Stimulated activated CD4-positive, alpha-beta T cell treated with anti-CD3 and anti-CD28 coated beads, Interleukin-4, amount 100 ng/mL, for 24 hours (primary cell): ENCODE measurements around the gene GZMM.
A peak's percentile ranks its signal among the peaks of the same experiment; 100 is the strongest.

Experiments
- DNase-seq: peaks from one replicate; pipeline ENCODE4 v3.0.0-alpha.2; 2020

The GZMM gene

DNA sequence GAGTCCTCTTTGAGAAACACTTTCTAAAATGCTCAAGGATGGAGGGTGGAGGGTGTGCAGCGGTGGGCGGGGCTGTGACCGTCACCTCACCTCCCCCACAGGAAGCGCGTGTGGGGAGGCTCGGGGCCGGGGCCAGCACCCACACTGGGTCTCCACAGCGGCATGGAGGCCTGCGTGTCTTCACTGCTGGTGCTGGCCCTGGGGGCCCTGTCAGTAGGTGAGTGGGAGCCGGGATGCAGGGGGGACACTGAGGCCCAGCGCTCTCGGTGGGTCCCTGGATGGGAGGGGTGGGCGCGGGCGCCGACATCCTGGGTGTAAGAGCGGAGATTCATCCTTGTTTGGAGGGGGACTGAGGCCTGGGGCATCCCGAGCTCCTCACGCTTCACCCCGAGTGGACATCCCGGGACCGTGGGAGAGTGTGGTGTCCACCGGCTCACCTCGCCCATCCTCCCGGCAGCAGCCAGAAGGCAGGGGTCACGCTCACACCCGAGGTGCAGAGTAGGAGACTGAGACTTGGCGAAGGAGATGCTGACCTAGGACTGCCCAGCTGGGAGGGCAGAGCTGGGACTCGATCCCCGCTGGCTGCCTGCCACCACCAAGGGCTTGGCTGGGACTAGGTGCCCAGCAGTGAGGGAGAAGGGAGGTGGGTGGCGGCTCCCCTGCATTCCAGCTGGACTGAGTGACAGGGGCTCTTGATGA is at the start of gene GZMM:
GZMM (plus strand) TSS at position 144 of the 699 bp plus-strand sequence; CDS start at position 163, 19 bp downstream.
- DNase-seq = peak; percentile 73

GRCh38 chr19:494171-495080 is 49.4 kb upstream of the GZMM start:
- DNase-seq = no peak

DNA sequence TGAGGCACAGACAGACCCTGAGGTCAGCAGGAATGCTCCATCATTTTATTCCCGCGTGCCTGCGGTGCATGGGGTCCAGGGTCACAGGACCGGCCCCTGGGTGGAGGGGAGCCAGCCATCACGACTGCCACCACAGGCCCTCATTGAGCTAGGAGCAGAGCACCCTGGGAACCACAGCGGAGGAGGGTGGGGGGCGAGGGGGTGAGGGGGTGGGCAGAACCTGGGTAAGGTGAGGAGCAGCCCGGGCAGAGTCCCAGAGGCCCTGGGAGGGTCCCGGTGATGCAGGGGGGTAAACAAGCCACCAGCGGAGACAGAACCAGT is 48.8 kb upstream of the GZMM start:
- no peak for DNase-seq

DNA sequence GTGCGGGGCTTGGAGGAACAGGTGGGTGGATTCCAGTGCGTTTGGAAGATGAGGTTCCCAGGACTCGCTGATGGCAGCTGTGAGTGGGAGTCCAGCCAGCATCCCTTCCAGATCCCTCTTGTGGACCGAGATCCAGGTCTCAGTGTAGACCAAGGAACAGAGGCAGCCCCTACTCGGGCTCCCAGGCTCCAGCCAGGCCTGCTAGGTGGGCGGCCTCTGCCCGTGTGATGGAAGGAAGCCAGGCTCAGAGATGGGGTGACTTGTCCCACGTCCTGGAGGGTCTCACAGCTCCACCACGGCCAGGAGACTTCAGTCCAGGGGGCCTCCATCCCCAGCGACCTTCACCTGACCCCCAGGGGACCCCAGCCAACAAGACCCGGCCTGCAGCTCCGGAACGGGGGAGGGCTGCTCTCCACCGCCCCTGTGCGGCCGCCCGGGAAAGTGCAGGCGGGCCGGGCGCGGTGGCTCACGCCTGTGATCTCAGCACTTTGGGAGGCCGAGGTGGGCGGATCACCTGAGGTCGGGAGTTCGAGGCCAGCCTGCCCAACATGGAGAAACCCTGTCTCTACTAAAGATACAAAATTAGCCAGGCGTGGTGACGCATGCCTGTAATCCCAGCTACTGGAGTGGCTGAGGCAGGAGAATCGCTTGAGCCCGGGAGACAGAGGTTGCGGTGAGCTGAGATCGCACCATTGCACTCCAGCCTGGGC is 48.3 kb upstream of the GZMM start:
- peak; percentile 40 for DNase-seq

- no peak for DNase-seq
Measured at GRCh38 chr19:496112-496665, 47.7 kb upstream of the GZMM start, which contains the start of gene MADCAM1. TSS of gene MADCAM1 (plus strand) at chr19:496486. CDS start at chr19:496500, 14 bp downstream.

GRCh38 chr19:496986-497385 is 46.9 kb upstream of the GZMM start:
- DNase-seq = no peak

DNA sequence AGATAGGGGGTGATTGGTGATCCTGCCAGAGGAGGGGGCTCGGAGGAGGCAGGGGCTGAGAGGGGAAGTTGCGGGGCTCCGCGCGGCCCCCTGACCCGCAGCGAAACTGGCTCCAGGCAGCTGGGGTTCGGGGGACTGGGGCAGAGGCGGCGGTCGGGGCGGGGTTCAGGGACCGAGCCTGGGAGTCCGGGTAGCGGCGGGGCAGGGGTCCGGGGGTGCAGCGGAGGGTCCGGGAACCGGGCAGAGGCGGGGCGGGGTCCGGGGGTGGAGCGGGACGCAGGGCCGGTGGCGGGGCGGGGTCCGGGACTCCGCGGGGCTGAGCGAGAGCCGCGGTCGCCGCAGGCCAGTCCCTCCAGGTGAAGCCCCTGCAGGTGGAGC is 46.4 kb upstream of the GZMM start:
- no peak for DNase-seq

DNA sequence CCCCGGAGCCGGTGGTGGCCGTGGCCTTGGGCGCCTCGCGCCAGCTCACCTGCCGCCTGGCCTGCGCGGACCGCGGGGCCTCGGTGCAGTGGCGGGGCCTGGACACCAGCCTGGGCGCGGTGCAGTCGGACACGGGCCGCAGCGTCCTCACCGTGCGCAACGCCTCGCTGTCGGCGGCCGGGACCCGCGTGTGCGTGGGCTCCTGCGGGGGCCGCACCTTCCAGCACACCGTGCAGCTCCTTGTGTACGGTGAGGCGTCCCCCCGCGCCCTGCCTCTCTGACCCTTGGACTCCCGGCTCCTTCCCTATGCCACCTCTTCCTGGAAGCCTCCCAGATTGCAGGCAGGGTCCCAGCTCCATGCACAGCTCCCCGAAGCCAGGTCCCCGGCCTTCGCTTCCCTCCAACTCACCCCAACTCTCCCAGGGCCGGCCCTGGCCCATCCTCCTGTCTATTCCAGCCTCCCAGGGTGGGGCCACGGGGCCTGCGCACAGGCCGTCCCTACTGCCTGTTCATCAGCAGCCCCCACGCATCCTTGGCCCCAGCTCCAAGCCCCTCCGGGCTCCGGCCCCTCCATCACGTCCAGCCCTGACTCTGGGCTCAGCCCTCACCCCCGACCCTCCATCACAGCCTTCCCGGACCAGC is 45.9 kb upstream of the GZMM start:
- no peak for DNase-seq

GRCh38 chr19:498511-498891 is 45.4 kb upstream of the GZMM start:
- no peak for DNase-seq

GRCh38 chr19:498977-499623 is 44.8 kb upstream of the GZMM start:
- no peak for DNase-seq

DNA sequence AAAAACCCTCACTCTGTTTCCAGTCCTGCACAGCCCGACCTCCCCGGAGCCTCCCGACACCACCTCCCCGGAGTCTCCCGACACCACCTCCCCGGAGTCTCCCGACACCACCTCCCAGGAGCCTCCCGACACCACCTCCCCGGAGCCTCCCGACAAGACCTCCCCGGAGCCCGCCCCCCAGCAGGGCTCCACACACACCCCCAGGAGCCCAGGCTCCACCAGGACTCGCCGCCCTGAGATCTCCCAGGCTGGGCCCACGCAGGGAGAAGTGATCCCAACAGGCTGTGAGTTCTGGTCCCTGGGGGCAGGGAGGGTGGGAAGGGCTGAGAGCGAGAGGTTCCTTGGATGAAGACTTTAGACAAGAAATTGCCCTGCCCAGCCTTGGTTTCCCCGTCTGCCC is 42.2 kb upstream of the GZMM start:
- no peak for DNase-seq

GRCh38 chr19:504616-505015 is 39.2 kb upstream of the GZMM start:
- DNase-seq = no peak

- DNase-seq = peak; percentile 96
Measured at GRCh38 chr19:506404-507285, 37.2 kb upstream of the GZMM start.

- peak; percentile 90 for DNase-seq
Measured at GRCh38 chr19:507286-508203, 36.3 kb upstream of the GZMM start, which contains the start of gene TPGS1. TSS of gene TPGS1 (plus strand) at chr19:507497. CDS start at chr19:507507, 10 bp downstream.

- no peak for DNase-seq
Measured at GRCh38 chr19:508204-509150, 35.4 kb upstream of the GZMM start.

DNA sequence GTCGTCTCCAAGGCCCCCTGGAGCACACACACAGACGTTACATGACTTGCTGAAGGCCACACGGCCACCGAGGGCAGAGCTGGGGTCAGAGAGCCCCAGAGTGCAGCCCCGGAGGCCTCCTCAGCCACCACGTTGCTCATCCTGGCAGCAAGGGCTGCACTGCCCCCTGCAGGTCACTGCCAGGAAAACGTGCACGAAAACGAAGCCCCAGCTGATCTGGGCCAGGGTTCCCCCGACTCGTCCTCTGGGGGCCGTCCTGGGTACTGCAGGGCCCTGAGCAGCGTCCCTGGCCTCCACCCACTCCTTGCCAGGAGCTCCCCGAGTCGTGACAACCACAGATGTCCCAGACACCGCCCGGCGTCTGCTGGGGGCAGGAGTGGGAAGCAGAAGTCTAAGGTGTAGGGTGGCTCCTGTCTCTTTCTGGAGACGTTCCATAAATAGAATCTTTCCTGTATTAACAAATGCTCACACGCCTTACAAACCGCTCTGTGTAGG is 33.2 kb upstream of the GZMM start:
- DNase-seq = peak; percentile 95

DNA sequence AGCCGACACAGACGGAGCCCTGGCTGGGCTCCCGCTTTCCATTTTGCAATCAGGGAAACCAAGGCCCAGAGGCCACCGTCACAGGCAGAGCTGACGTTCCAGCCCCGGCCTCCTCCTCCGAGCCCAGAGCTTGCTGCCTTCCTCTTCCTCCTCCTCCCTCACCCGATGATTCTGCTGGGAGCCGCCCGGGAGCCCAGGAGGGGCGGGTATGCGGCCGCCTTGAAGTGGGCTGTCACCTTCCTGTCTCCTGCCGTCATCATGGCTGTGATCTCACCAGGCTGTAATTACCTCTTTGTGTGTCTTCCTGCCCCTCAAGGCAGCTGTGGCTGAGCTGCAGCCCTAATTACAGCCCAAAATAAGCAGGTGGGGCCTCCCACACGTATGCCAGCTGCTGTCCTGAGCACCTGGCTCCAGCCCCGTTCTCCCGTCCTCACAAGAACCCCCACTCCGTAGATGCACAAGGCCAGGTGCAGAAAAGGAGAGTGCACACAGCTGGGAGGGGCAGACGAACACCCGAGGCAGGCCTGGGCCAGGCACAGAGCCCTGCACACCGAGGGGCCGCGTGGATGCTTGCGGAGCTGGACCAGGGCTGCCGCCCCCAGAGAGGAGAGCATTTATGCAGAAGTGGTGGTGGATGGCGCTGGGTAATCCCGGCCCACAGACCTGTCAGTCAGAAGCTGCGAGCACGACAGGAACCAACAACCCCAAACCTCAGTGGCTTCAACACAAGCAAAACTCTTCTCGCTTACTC is 32.6 kb upstream of the GZMM start:
- peak; percentile 75 for DNase-seq
